Epidermal melanocyte (primary cell): ENCODE measurements around the gene GLT1D1.

ENCODE experiments used
- DNase-seq: peaks from one replicate; pipeline ENCODE4 v3.0.0; 2011; ENCODE audit warnings: low spot score; ENCODE audit not compliant: insufficient read length

Gene GLT1D1

GRCh38 chr12:128961957-128962356 is 108.7 kb downstream of the GLT1D1 start:
- no peak for DNase-seq

GRCh38 chr12:128966203-128966810 is 113.0 kb downstream of the GLT1D1 start:
- no peak for DNase-seq

- no peak for DNase-seq
These were observed 115.4 kb downstream of the GLT1D1 start for GRCh38 chr12:128968668-128969067.

- DNase-seq = peak; percentile 34
These were observed 116.3 kb downstream of the GLT1D1 start for GRCh38 chr12:128969480-128970055.

GRCh38 chr12:128970110-128970509 is 116.8 kb downstream of the GLT1D1 start:
- no peak for DNase-seq

GRCh38 chr12:128970941-128971340 is 117.7 kb downstream of the GLT1D1 start:
- no peak for DNase-seq

- no peak for DNase-seq
These were observed 118.5 kb downstream of the GLT1D1 start for GRCh38 chr12:128971802-128972201.

- no peak for DNase-seq
These were observed 120.8 kb downstream of the GLT1D1 start for GRCh38 chr12:128973883-128974681.

- no peak for DNase-seq
These were observed 121.6 kb downstream of the GLT1D1 start for GRCh38 chr12:128974881-128975280.

- no peak for DNase-seq
These were observed 123.0 kb downstream of the GLT1D1 start for GRCh38 chr12:128976120-128976738.

- DNase-seq = no peak
These were observed 124.2 kb downstream of the GLT1D1 start for GRCh38 chr12:128977441-128977840.

- DNase-seq = no peak
These were observed 124.8 kb downstream of the GLT1D1 start for GRCh38 chr12:128978067-128978466.

- DNase-seq = no peak
These were observed 127.3 kb downstream of the GLT1D1 start for GRCh38 chr12:128980623-128981022.

GRCh38 chr12:128981971-128982533 is 128.8 kb downstream of the GLT1D1 start:
- DNase-seq = no peak

- no peak for DNase-seq
These were observed 129.7 kb downstream of the GLT1D1 start for GRCh38 chr12:128982933-128983332.

GRCh38 chr12:128983371-128983770 is 130.1 kb downstream of the GLT1D1 start:
- peak; percentile 63 for DNase-seq

GRCh38 chr12:128986957-128987356 is 133.7 kb downstream of the GLT1D1 start:
- DNase-seq = no peak

GRCh38 chr12:128989287-128989686 is 136.0 kb downstream of the GLT1D1 start:
- DNase-seq = no peak

GRCh38 chr12:128991716-128992115 is 138.4 kb downstream of the GLT1D1 start:
- no peak for DNase-seq

GRCh38 chr12:128992116-128992515 is 138.8 kb downstream of the GLT1D1 start:
- DNase-seq = no peak

- no peak for DNase-seq
These were observed 139.3 kb downstream of the GLT1D1 start for GRCh38 chr12:128992550-128992949.

GRCh38 chr12:128994856-128995255 is 141.6 kb downstream of the GLT1D1 start:
- no peak for DNase-seq
